GM12865 (cell line): Measurements from ENCODE around the gene DGCR6L.
"Not testable (repeated sequence)": the region's sequence is repeated elsewhere in the genome, so short reads cannot be mapped to it uniquely, and the experiment has no call there.

Source experiments
- DNase-seq: peaks from one replicate; pipeline ENCODE4 v3.0.0; 2010; ENCODE audit warnings: low read depth
- H3K4me3 ChIP-seq: 2 replicates; pipeline ENCODE4 v1.5.1; 2011; ENCODE audit warnings: mild to moderate bottlenecking, low read depth, low read length, control low read depth
- CTCF ChIP-seq: IDR thresholded peaks from 2 replicates; pipeline ENCODE4 v1.5.1; 2011; ENCODE audit warnings: low read length, control low read depth, low read depth, inconsistent platforms; ENCODE audit not compliant: insufficient read depth; ENCODE audit errors: missing control alignments

Gene DGCR6L

GRCh38 chr22:20282901-20283673 lies 36.8 kb downstream of the DGCR6L start:
- TF ChIP-seq CTCF = no peak
- DNase-seq = no peak
- H3K4me3 ChIP-seq = no peak overlapping the region

GRCh38 chr22:20281891-20282290 lies 38.0 kb downstream of the DGCR6L start:
- TF ChIP-seq CTCF = no peak
- no peak overlapping the region for H3K4me3 ChIP-seq
- DNase-seq = no peak

GRCh38 chr22:20281473-20281872 lies 38.4 kb downstream of the DGCR6L start:
- not testable (repeated sequence) for H3K4me3 ChIP-seq, DNase-seq

- no peak for TF ChIP-seq CTCF
- no peak for DNase-seq
- no peak overlapping the region for H3K4me3 ChIP-seq
Observed at GRCh38 chr22:20280866-20281265, 39.0 kb downstream of the DGCR6L start.

- H3K4me3 ChIP-seq, DNase-seq: not testable (repeated sequence)
Observed at GRCh38 chr22:20280163-20280562, 39.7 kb downstream of the DGCR6L start.

- no peak for DNase-seq
Observed at GRCh38 chr22:20279662-20280134, 40.2 kb downstream of the DGCR6L start.

GRCh38 chr22:20278726-20279490 lies 41.0 kb downstream of the DGCR6L start:
- H3K4me3 ChIP-seq, DNase-seq: not testable (repeated sequence)

More at GRCh38 chr22:20279662-20280134, 40.2 kb downstream of the DGCR6L start:
- H3K4me3 ChIP-seq = no peak overlapping the region
- TF ChIP-seq CTCF = no peak

GRCh38 chr22:20277936-20278635 lies 41.8 kb downstream of the DGCR6L start:
- not testable (repeated sequence) for H3K4me3 ChIP-seq, DNase-seq

GRCh38 chr22:20276468-20276867 lies 43.4 kb downstream of the DGCR6L start:
- TF ChIP-seq CTCF = no peak
- DNase-seq = no peak
- H3K4me3 ChIP-seq = no peak overlapping the region
